Activated CD4-positive, CD25-positive, alpha-beta regulatory T cell (primary cell): Measurements from ENCODE around the gene UBE2C.
"Not testable (repeated sequence)": the region's sequence is repeated elsewhere in the genome, so short reads cannot be mapped to it uniquely, and the experiment has no call there.

Source experiments
- DNase-seq, 4 experiments: peaks; one replicate each; lab custom pipeline; 2025; lab: John Stamatoyannopoulos, UW

UBE2C gene

DNA sequence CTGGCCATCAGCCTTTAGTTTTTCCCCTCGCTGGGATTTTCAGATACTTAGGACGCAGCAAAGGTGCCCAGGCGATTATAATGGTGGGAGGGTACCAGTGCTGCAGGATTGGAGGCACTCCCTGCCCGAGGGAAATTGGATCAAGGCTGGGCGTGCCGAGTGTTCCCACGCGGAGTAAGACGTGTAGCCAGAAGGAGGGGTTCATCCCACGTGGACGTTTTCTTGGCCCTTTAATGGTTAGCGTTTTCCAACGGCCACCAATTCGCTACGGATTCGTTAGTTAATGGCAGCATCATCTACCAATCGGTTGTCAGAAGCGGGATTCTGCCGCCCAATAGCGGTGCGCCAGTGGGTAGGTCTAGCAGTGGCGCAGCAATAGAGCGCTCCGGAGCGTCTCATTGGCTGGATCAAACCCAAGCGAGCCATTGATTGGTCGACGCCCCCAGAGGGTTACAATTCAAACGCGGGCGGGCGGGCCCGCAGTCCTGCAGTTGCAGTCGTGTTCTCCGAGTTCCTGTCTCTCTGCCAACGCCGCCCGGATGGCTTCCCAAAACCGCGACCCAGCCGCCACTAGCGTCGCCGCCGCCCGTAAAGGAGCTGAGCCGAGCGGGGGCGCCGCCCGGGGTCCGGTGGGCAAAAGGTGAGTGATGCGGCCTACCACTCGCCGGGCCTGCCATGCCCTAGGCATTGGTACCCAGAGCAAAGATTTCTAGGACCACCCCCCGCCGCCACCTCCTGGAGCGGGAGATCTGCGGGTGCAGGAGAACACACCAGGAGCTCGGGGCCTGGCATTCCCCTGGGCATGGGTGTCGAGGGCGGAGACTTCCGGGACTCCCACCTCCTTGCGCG lies at the start of gene UBE2C:
TSS of gene UBE2C (plus strand) at position 488 of the 849 bp plus-strand sequence. CDS start at position 540, 52 bp downstream.
- DNase-seq = peak; percentile 80 to 88 (median 85)

DNA sequence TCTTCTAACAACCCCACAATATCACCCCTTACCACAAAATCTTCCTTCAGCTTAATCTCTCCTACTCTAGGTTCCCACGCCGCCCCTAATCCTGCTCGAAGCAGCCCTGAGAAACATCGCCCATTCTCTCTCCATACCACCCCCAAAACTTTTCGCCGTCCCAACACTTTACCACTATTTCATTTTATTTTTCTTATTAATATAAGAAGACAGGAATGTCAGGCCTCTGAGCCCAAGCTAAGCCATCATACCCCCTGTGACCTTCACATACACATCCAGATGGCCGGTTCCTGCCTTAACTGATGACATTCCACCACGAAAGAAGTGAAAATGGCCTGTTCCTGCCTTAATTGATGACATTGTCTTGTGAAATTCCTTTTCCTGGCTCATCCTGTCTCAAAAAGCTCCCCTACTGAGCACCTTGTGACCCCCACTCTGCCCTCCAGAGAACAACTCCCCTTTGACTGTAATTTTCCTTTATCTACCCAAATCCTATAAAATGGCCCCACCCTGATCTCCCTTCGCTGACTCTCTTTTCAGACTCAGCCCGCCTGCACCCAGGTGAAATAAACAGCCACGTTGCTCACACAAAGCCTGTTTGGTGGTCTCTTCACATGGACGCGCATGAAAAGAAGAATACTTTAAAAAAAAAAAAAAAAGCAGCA lies 47.7 kb upstream of the UBE2C start:
- DNase-seq = not testable (repeated sequence)

DNA sequence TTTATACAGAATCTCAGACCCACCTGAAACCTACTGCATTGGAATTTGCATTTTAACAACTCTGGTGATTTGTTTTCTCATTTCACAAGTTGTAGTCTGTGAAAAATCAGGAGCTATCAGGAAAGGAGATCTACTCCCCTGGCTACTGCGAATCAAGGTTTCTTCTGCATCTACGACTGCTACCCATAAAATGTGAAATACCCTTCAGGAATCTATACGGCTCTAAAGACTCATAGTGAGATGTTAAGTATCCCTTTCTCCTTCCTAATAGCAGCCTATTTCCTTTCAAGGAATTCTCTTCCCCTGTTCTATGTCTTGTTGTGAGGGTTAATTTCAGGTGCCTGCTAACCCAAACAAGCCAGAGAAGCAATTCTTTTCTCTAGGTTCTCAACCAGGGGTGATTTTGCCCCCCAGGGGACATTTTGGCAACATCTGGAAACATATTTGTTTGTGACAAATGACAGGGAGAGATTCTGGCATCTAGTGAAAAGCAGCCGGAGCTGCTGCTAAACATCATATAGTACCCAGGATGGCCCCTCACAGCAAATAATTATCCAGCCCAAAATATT lies 47.1 kb upstream of the UBE2C start:
- DNase-seq = no peak

DNA sequence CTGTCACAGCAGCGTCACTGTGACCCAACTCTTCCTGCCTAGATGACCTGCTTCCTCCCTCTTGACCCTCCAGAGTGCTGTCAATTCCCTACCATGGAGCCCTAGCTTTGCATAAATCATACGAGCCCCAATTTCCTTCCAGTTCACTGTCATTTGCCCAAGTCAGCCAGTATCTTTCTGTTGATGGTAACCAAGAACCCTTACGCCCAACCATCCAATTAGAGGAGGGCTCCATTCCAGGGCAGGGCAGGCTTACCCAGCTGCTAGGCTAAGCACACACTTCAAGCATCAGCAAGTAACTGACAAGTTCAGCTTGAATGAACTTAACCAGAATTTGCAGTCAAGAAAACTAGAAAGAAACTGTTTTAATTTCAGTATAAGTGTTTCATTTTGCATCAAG lies 46.5 kb upstream of the UBE2C start:
- DNase-seq = no peak

DNA sequence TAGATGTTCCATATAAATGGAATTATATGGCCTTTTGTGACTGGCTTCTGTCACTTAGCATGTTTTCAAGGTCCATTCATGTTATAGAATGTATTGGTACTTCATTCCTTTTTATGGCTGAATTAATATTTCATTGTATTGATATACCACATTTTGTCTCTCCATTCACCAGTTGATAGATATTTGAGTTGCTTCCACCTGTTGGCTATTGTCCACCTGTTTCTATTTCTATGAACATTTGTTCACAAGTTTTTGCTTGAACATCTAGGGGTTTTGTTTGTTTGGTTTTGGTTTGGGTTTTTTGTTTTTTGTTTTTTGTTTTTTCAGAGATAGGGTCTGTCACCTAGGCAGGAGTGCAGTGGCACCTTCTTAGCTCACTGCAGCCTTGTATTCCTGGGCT lies 44.0 kb upstream of the UBE2C start:
- DNase-seq = no peak

DNA sequence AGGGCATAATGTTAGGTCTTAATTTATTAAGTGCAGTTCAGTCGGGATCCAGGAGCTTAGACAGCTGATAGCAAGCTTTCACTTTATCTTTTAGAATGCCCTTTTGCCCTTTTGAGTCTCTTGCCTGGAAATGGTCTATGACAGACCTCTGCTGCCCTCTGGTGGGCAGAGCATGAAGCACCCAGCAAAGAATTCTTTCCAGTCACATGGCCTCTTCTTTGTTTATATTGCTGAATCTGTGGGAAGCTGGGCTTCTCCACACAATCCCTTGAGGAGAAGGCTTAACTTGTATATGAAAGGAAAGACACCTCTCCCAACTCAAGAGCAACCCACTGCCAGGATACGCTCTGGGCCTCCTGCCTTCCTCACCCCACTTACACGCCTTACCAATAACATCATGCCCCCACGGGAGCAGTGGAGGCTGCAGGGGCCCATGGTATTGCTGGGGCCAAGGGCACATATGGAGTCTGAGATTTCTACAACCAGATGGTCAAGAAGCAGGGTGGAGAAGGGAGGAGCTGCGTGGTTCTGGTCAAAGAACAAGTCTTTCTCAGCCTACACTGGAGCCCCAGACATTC lies 41.2 kb upstream of the UBE2C start:
- DNase-seq = peak; percentile 56 to 72 (median 61)

DNA sequence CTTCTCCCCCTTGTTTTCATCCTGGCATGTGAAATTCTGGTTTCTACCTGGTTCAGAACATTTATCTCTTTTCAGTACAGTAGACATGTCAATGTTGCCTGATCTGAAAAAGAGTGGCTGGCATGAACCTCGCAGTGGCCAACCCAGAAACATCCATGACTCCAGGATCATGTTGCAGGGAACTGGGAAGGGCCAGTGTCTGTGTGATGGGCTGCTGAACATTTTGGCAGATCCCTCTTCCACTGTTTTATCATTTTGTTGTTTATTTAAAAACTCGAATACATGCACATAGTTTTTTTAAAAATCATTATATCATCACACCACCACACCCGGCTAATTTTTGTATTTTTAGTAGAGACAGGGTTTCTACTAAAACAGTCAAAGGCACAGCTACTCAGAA lies 39.8 kb upstream of the UBE2C start:
- DNase-seq = no peak

DNA sequence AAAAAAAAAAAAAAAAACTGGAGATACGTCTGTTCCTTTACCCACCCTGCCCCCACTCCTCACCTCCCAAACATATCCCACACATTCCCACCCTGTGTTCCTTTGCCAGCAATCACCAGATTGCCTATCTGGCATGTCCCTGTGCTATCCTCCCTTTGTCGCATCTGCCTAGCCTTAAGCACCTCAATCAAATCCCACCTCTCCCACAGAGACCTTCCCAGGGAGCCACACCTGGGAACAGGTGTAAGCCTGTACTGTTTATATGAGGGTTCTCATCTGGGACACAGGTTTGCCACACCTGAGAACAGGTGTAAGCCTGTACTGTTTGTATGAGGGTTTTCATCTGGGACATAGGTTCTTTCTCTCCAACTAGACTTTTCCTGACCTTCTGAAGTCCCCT lies 37.5 kb upstream of the UBE2C start:
- DNase-seq = no peak

DNA sequence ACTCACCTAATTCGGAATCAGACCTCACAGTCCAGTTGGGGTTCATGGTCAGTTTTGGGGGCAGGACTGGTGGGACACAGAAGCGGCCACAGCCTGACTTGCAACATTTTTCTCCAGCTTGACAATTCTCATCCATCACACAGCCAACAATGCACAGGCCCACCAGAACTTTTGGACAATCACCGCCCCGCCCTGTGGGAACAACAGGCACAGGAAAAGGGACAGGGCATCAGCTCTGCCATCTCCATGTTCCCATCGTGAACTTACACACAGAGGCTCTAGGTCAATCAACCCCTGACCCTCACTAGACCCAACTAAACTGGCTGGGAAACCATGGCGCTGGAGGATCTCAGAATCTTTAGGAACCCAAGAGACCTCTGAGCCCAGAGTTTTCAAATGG lies 37.0 kb upstream of the UBE2C start:
- DNase-seq = no peak

DNA sequence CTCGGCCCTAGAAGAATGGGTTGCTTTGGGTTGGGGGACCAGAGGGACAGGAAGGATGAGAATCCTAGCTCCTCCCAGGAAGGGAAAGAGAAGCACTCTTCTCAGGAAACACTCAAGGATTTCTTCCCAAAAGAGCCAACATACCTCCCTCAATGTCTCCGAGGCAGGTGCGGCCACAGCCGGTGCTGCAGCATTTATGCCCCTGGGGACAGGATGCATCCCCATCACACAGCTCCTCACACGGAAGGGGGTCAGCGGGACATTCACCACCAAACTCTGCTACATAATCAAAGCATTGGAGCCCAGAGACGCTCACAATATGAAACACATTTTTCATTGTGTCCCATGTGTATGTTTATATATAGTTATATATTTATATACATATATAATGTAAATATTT lies 35.5 kb upstream of the UBE2C start:
- DNase-seq = no peak

DNA sequence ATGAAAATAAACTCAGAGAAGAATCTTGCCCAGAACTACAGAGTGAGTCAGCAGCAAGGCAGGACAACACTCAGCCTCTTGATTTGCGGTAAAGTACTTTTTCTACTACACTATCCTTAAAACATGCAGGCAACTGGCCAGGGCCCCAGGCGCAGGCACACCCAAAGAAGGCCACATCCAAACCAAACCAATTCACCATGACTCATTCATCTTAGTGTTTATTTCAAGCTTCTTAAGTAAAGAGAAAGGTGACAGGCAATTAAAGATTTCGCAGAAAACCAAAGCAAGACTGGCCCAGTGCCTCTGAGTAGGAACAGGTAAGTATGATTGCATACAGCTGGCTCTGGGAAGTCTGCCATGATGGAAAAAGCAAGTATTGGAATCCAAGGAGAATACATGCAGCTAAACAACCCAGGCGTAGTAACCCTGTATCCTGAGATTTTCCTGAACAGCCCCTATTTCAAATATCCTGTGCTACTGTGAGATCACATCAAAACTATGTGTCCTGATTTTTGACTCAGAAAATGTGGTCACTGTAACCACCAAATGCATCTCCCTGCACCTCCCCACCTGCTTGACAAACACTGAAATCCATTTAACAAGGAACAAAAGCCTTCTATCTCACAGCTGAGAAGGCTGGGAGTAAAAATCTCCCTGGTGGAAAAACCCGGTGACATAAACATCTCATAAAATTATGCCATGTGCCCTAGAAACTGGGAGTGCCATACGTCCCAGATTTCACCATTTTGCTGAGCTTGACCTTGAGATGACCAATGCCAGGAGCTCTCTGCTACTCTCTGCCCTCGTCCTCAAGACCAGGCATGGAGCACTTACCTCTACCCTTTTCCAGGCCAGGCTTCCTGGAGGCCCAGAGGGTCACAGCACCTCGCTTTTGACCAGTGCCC lies 33.2 kb upstream of the UBE2C start:
- DNase-seq = no peak

DNA sequence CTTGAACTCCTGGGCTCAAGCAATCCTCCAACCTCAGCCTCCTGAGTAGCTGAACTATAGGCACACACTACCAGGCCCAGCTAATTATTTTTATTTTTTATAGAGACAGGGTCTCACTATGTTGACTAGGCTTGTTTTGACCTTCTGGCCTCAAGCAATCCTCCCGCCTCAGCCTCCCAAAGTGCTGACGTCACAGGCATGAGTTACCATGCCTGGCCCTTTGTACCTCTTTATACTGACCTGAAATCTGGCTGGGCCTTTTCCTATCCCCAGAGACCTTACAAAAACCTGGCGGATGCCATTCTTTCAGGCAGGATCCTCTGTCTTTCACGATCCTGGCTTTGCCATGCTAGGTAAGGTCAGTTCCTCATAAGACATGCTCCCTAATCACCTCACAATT lies 32.3 kb upstream of the UBE2C start:
- DNase-seq = no peak

DNA sequence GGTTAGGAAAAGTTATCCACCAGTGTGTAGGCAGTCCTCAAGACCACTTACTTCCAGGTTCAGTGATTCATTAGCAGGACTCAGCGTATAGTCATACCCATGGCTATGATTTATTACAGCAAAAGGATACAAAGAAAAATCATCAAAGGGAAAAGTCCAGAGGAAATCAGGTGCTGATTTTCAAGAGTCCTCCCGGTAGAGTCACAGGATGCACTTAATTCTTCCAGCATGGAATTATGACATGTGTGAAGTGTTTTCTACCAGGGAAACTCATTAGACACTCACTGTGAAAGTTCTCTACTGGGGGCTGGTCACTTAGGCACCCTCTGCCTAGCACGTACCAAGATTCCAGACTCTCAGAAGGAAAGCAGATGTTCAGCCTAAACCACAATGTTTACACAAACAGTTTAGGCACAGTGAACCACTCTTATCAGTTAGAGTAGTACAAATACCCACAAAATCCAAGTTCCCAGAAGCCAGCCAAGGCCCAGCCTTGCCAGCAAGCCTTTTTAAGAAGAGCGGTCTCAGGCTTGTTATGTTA lies 31.0 kb upstream of the UBE2C start:
- no peak for DNase-seq

DNA sequence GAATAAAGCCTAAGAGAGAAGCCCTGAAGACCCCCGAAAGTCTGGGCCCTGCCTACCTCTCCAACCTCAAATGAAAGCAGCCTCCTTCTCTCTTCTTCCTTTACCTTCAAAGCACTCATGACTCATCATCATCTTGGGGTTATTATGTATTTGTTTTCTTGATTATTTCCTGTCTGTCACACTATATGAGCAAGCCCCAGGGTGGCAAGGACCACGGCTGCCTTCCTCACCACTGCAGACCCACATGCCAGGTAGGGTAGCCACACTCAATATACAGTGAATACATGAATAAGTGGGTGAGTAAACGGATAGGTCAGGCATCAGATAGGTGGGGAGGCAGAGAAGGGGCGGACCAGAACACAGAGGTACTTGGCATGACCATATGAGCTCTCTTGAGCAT lies 29.6 kb upstream of the UBE2C start:
- DNase-seq = no peak

DNA sequence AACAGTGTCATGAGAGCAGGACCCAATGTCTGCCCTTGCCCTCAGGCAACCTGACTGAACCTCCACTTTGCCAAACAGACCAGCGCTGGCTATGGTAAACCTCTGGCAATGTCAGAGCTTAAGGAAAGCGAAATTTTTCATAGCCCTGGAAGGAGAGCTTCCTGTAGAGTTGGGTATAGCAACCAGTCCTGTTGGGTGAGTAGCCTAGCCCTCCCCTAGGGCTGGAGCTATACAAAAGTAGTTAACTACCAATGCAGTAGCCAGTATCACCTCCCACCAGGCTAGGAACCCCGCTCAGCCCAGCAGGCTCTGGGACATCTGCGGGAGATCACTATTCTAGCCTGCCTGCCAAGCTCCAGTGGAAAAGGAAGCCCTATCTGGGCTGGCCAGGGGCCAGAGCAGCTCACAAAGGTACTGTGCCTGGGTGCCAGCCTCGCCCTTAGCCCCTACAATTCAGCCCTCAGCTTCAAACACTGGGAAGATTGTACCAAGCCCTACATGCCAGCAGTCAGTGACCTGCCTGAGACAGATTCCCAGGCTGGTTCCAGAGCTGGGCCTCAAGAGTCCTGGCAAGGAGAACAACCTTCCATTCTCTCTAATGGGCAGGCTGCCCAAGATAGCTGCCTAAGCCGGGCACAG lies 28.7 kb upstream of the UBE2C start:
- no peak for DNase-seq

DNA sequence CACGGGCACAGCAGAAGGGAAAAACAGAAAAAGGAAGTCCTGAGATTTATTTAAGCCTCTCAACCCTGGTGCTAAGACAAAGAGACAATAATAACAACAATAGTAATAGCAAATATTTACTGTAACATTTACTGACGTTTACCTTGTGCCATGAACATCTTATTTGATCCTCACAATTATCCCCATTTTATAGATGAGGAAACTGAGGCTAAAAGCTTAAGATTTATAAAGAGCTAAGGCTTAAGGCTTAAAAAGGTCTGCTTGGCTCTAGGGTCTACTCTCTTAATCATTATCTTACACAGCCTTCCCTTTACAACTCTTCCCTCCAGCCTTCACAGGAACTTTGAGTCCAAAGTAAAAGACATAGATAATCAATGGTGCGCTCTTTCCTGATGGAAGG lies 24.1 kb upstream of the UBE2C start:
- DNase-seq = no peak

DNA sequence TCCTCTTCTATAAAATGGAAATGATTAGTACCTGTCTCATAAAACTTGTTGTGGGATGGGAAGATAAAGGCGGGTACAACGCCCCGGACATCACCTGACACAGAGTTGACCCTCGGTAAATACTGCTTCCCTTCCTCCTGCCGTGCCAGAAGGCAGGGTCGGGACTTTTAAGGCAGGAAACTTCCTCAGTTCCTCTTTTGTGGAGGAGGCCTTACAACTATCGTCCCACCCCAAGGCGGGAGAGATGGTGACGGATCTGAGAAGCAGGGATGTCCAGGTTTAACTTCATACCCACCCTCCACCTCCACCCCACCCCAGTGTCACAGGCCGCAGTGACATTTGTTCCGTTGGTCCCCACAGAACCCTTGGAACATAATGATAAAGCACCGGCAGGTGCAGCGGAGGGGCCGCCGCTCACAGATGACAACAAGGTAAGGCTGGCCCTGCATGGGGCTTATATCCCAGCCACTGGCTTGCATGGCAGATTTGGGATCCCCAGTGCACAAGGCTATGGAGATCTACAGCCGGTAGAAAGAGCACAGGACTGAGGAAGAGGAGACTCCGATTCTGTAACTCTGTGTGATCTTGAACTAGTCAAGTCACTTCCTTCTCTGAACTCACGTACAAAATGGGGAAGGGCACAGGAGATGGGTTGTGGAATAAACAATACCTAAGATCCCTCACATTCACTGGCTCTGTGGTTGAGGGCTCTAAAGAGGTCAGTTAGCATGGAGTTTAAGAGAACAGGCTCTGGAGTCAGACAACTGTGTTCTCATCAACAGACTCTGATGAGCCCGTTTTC lies 19.9 kb upstream of the UBE2C start:
- DNase-seq = no peak

DNA sequence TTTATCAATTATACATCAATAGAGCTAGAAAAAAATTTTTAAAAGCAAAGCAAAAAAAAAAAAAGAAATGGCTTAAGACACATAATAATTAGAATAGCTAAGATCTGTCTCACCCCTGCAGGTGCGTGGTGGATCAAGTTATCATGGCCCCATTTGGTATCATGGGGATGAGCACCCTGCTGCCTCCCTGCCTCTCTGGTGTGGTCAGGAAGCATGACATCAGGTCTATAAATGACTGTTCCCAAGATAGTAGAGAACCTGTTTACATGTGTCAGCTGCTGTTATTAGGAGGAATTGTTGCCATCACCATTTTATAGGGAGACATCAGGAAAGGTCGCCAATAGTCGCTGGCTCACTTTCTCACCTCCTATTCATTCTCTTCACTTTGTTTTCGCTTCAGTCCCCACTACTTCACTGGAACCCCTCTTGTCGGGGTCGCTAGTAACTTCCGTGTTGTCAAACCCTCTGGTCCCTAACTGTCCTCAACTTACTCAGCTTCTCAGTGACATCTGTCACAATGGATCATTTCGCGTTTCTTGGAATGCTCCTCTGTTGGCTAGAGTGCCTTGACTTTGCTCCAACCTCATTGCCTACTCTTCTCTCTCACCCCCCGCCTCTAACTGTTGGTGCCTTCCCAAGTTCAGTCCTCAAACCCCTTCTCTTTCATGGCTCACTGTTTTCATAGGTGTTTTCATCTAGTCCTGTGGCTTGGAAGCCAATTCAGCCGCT lies 15.9 kb upstream of the UBE2C start:
- no peak for DNase-seq

DNA sequence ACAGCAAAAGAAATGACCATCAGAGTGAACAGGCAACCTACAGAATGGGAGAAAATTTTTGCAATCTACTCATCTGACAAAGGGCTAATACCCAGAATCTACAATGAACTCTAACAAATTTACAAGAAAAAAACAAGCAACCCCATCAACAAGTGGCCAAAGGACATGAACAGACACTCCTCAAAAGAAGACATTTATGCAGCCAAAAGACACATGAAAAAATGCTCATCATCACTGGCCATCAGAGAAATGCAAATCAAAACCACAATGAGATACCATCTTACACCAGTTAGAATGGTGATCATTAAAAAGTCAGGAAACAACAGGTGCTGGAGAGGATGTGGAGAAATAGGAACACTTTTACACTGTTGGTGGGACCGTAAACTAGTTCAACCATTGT lies 14.9 kb upstream of the UBE2C start:
- not testable (repeated sequence) for DNase-seq
